Subcutaneous adipose tissue (tissue), 4 donors: ENCODE measurements around the gene PIH1D1. TPM values are rescaled to one million over a fixed set of nuclear protein-coding genes. Genes with fewer than 3 reads are reported as not detected.

ENCODE experiments used
- total RNA-seq, 4 donors: library from RNA; depleted of rRNA; stranded (reverse); fragments of >200 nt; gene quantifications; one replicate each; pipeline ENCODE4 v1.1.0, GENCODE V29; 2016
- TF ChIP-seq, protein P1 (sequence below): fragments of 450-650 bp; IDR thresholded peaks from one replicate; pipeline ENCODE4 v1.5.1; 2016; ENCODE audit warnings: low read depth, mild to moderate bottlenecking, control low read depth, antibody characterized with exemption, moderate library complexity

Gene PIH1D1
- total RNA-seq, 4 donors from 2014 or later = 53.3 to 99.7 (median 83.2) TPM

DNA sequence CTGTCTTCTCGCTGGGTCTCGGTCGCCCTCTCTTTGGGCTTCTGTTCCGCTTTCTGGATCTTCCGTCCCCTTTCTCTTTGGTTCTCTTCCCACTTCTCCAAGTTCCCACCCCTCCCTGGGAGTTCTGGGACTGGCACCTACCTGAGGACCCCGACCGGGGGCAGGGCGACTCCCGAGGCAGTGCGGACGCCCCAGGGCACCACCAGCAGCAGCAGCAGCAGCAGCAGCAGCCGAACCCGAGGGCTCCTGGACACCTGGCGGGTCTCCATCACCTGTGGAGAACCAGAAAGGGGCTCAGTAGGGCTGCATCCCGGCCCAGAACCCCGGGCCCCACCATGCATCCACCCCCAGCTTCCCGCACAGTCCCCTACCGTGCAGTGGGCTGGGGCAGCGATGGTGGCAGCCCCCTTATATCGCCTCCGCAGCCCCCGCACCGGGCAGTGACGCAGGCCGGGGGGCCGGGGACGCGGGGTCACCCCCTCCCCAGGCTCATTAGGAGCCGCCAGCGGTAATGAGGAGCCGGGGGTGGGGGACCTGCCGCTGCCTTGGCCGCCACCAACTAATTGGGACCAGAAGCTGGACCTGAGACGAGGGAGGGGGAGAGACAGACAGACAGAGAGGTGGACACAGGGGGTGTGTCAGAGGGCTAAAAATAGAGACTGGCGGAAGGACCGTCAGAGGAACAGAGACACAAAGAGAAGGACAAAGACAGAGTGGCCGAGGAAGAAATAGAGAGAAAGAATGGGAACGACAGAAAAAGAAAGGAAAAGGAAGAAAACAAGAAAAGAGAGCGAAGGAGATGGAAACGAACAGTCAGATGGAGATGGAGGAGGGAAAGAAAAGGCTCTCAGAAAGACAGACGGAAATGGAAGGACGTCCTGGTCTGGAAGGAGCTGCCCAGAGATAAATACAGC is 28.3 kb downstream of the PIH1D1 start, which contains the start of gene PTH2:
Gene PTH2 (minus strand): TSS at position 371 of the 914 bp plus-strand sequence. CDS start 102 bp downstream, at position 269.
- TF ChIP-seq, protein P1, sequence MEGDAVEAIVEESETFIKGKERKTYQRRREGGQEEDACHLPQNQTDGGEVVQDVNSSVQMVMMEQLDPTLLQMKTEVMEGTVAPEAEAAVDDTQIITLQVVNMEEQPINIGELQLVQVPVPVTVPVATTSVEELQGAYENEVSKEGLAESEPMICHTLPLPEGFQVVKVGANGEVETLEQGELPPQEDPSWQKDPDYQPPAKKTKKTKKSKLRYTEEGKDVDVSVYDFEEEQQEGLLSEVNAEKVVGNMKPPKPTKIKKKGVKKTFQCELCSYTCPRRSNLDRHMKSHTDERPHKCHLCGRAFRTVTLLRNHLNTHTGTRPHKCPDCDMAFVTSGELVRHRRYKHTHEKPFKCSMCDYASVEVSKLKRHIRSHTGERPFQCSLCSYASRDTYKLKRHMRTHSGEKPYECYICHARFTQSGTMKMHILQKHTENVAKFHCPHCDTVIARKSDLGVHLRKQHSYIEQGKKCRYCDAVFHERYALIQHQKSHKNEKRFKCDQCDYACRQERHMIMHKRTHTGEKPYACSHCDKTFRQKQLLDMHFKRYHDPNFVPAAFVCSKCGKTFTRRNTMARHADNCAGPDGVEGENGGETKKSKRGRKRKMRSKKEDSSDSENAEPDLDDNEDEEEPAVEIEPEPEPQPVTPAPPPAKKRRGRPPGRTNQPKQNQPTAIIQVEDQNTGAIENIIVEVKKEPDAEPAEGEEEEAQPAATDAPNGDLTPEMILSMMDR = no peak

DNA sequence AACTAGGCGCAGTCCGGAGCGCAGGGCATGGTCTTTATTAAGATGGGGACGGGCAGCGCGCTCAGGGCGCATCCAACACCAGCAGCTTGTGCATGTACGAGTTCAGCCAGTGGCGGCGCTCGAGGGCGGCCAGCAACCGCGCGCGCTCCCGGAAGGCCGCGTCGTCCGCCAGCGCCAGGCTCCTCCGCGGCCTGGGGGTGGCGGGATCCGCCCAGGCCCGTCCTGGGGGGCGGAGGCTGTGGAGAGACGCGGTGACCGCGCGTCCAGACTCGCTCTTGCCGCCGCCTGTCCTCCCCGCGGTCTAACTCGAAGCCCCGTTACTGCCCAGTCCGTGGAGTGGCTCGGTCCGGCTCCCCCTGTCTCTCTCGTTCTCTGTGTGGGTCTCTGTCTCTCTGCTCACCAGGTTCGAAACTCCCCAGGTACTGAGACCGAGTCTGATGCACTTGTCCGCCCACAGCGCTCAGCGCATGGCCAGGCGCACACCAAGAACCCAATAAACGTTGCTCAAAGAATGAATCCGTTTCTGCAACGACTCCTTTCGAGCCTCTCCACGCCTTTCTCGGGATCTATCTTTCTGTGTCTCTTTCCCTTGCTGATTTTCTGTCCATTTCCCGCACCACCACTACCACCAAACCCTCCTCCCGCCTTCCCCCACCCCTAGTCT is 29.1 kb downstream of the PIH1D1 start:
- TF ChIP-seq, protein P1 = no peak

DNA sequence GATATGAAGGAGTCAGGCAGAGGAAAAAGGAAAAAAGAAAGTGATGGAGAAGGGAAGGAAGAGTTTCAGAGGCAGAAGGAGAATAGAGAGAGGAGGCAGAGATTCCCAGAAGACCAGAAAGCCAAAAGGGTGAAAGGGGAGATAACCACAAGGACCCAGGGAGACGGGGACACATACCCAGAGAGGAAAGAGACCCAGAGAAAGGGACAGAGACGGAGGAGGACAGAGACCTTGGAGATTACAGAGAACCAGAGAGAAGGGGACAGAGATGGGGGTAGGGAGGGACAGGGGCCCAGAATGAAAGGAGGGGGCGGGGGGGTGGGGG is 29.8 kb downstream of the PIH1D1 start:
- TF ChIP-seq, protein P1 = no peak

DNA sequence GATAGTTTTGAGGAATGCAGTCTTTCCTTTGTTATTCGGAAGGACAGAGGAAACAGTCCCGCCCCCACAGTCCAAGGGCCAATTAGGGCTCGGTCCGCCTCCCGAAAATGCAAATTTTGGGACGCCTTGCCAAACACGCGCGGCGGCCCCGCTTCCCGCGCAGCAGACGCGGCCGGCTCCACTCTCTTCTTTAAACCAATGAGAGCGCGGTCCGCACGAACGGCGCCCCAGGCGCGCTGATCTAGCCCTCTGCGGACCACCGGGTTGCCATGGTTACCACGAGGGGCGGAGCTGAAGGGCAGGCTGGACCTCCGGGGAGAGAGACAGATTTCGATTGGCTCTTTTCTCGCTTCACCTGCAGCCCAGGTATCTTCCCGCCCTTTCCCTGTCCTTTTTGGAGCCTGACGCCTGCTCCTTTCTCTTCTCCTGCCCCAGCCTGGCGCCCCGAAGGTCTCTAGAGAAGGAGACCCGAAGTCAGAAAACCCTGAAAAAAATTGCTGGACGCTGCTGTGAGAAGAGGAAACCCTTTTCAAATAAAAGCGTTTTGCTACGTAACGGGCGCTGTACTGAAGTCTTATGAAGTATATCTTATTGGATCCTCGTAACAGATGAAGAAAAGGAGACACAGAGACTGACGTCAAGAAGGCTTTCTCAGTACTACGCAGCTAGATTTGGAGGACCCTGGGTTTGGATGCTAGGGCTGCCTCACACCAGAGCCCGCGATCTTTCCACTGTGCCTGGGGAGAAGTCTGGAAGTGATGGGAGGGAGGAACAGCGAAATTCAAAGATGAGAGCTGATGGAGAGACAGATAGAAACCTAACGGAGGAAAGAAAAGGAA is 30.4 kb downstream of the PIH1D1 start:
- TF ChIP-seq, protein P1 = no peak

DNA sequence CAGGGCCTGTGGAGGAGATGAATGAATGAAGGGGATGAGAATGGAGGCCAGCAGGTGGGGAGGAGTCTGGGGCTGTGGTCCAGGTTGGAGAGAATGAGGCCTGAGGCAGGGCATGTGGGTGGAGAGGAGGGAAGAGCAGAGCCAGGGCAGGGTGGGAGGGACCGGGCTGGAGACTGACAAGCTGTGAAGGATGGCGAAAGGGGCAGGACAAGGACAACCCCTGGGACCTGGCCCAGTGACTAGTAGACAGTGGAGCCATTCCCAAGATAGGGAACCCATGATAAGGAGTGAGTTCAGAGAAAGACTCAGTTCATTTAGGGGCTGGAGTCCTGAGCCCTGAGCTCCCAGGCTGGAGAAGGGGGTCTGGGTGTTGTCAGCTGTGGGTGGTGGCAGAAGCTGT is 31.4 kb downstream of the PIH1D1 start:
- TF ChIP-seq, protein P1 = no peak

DNA sequence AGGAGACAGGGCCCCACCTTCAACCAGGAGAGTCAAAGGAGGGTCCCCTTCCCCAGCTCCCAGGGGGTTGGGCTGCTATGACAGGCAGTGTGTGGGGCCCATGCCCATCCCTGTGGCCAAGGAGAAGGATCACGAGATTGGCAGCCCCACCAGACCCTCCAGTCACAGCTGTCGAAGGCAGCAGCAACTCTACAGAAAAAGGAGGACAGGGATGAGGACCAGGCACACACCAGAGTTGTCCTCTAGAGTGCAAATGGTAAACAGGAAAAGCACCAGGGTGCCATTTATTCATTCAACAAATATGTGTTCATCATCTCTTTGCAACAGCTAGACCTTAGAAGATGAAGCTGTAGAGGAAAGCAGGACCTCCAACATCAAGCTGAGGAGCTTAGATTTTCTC is 32.4 kb downstream of the PIH1D1 start:
- TF ChIP-seq, protein P1 = no peak
